Activated CD8-positive, alpha-beta memory T cell treated with anti-CD3 and anti-CD28 coated beads, Interleukin-2, amount 50 U/mL, for 24 hours (primary cell): ENCODE measurements around the gene IL1B.
"Not testable (repeated sequence)": the region's sequence is repeated elsewhere in the genome, so short reads cannot be mapped to it uniquely, and the experiment has no call there.

Experiments used
- DNase-seq: peaks from one replicate; pipeline ENCODE4 v3.0.0-alpha.2; 2020; ENCODE audit errors: extremely low read depth

IL1B gene

DNA sequence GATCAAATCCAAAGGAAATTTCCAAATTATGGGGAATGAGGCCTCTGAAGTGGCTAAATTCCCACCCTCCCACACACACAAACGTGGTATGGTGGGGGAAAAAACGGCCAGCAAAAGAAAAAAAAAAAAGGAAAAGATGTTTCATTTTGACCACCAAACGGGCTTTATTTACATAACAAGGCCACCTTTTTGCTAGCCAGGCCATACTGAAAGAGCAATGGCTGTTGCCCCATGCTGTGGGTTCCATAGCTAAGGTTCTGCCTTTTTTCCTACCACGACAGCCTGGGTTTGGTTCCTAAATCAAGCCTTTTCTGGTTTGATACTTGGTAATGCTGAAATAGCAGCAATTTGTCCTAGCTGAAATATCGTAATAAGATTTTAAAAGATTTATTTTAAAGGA is 14.0 kb upstream of the IL1B start:
- no peak for DNase-seq

- DNase-seq: no peak
Measured at GRCh38 chr2:112849956-112850355, 13.4 kb upstream of the IL1B start.

DNA sequence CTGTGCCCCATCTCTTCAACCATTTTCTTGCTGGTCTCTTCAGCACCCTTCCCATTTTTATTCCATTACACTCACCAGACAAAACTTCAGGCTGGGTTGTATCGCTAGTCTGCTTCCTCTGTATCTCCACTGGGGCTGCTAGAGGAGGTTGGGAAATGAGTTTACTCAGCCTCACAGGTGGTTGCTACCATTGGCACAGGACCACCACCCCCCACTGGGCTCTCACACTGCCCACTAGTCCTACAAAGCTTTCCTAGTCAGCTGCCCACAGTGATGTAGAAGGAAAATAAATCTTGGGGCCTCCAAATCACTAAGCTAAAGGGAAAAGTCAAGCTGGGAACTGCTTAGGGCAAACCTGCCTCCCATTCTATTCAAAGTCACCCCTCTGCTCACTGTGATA is 12.3 kb upstream of the IL1B start:
- DNase-seq: no peak

DNA sequence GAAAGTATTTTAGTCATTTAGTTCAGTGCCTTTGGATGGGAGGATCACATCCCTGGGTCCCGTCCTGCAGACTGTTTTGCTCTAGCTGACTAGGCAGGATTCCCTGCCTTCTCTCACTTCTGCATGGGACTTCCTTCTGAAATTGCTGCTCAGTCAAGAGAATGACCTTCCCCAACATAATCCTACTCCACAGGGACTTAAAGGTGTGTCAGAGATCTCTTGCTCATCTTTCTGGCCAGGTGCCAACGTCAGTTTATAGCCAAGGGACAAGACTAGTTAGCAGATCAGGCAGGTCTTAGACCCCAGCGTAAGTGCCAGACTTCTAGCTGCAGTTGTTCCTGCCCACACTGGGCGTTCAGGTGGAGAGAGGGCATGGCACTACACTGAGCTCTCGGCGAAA is 9.5 kb upstream of the IL1B start:
- no peak for DNase-seq

GRCh38 chr2:112843836-112844235 is 7.3 kb upstream of the IL1B start:
- DNase-seq: no peak

DNA sequence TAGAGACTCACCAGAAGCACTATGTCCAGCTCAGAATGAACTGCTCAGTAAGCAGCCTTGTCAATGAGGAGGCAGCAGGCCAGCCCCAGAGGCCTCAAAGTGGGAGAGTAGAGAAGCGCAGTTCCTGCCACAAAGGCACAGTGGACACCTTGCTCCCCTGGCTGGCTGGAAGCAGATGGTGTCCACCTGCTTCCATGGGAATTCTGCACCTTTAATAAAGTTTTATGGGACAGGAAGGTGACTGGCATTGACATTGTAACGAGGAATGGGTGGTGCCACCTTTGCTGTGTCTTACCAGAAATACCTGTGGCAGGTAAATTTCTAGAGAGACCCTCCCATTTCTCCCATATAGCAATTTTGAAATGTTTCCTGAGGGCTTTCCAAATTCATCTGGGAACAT is 6.7 kb upstream of the IL1B start:
- no peak for DNase-seq

DNA sequence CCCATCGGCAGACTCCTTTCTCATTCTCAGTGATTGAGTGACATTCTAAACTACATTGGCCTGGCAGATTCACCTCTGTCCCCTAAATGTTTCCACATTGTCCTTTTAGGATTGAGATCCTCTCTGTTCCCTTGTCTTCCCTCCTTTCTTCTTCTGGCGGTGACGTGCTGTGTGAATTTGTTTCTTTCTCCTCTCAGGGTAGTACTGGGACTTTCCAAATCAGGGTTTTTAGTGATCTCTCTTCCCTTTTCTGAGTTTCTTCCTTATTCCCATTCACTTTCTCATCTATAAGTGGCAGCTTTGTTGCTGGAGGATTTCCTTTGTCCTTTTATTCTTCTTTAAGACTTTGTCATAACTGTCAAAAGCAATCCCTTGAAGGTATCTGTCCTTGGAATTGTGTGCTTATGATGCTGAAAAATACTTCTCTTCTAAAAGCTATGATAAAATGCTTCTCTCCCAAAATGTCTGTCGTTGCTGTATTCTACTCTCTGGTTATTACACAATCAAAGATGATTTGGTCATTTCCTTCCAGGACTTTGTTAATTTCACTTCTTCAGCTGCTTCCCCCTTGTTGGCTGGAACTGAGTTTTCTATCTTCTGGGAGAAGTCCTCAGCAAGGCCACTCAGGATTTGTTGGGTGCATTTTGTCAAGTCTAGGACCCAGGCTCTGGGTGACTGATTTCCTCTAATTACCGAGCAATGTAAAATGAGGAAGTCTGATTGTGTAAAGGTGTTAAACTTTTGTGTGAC is 4.9 kb upstream of the IL1B start:
- DNase-seq: no peak

GRCh38 chr2:112840068-112840445 is 3.5 kb upstream of the IL1B start:
- no peak for DNase-seq

- no peak for DNase-seq
Measured at GRCh38 chr2:112839407-112840067, 3.0 kb upstream of the IL1B start.

GRCh38 chr2:112836163-112836560 is 417 bp downstream of the IL1B start:
- no peak for DNase-seq

DNA sequence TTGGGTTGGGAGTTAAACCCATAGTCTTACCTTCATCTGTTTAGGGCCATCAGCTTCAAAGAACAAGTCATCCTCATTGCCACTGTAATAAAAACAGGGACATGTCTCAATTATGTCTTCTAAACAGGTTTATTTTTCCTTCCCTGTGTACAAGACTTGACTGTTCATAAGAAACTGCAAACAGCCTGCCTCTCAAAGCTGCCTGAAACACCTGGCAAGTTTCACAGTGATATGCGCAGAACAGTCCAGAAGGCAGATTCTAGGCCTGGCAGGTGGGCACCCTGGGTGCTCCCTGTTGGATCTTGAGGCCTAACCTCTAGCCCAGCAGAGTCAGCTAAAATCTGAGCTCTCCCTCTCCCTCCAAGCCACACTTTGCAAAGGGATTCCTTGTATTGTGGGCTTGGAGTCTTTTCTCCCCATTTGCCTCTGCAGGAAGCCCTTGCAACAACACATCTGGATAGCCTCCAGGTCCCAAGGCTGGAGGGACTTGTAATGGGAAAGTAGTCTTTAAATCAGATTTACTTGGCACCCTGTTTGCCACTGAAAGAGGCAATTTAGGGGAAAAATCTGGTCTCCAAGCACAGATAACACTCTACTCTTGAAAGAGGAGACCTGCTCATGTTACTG is 930 bp downstream of the IL1B start:
- no peak for DNase-seq

DNA sequence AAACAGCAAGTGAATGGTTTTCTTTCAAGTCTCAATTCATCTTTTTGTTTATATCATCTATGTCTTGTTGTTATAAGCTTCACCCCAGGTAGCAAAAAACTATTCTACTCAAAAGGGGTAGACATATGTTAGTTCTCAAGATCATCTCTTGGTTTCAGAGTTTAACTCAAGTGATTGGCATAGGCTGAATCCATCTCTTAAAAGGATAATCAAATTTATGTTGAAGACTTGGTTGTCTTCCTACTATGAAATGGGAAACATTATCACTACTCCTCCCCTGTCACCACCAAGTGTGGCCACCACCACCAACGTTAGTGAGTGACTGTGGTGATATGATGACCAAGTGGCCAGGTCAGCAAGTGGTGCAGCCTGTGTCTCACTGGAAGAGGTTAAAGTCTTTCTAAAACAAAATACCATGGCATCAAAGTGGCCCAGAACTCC is 1.5 kb downstream of the IL1B start:
- no peak for DNase-seq

DNA sequence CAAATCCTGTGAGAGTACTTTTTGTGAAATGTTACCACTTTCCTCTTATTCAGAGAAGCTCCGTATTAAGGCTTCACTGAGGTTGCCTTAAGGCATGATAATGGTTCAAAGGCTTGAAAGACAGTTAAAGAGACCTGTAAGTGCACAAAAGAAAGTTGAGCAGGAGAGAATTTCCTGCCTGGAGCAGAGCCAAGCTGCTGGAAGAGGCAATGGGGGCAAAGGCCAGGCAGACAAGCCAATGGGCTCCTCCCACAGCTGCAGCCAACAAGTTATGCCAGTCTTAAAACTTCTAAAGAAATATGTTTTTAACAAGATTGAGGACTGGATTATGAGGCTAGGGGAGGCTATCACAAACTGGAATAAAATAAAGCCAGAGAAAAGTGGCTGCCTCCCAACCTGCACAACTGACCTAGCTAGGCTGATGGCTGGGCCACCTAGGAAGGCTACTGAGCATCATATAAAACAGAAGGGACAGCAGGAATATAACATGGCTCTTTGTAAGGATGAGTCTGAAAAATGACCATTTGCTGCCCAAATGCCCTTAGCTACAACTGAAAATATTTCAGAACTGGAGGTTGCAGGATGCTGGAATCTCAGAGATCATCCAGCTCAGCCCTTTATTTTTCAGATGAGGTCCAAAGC is 2.1 kb downstream of the IL1B start:
- DNase-seq: no peak

DNA sequence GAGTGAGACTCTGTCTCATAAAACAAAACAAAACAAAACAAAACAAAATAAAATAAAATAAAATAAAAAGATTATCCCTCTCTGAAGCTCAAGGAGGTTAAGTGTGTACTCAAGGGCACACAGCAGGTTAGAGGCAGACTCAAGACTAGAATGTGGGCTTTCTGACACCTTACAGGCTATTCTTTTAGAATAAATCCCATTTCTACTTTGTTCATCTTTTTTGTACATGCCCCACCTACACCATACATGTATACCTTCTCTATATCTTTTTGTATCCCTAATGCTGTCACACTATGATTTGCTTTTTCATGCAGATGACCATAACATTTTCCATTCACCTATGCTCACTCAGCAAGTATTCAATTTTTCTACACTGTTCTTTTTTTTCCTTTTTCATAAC is 2.6 kb downstream of the IL1B start:
- DNase-seq: no peak

GRCh38 chr2:112833639-112833931 is 3.0 kb downstream of the IL1B start:
- DNase-seq: not testable (repeated sequence)

- no peak for DNase-seq
Measured at GRCh38 chr2:112832841-112833638, 3.5 kb downstream of the IL1B start.

GRCh38 chr2:112831946-112832840 is 4.4 kb downstream of the IL1B start:
- DNase-seq: no peak

DNA sequence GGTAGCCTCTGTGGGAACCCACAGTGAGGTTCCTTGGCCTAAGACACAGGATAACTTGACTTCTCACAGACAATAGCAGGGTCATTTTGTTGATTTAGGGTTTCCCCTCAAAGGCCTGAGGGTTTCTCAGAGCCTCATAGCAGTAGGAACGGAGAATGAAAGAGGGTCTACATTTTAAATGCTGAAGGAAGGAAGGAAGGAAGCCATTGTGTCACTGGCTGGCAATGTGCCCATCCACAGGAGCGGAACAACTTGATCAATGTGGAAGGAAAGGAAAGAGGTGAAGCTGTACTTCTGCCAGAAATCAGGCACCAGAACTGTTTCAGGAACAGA is 5.1 kb downstream of the IL1B start:
- DNase-seq: no peak

- no peak for DNase-seq
Measured at GRCh38 chr2:112830682-112831512, 5.7 kb downstream of the IL1B start.

DNA sequence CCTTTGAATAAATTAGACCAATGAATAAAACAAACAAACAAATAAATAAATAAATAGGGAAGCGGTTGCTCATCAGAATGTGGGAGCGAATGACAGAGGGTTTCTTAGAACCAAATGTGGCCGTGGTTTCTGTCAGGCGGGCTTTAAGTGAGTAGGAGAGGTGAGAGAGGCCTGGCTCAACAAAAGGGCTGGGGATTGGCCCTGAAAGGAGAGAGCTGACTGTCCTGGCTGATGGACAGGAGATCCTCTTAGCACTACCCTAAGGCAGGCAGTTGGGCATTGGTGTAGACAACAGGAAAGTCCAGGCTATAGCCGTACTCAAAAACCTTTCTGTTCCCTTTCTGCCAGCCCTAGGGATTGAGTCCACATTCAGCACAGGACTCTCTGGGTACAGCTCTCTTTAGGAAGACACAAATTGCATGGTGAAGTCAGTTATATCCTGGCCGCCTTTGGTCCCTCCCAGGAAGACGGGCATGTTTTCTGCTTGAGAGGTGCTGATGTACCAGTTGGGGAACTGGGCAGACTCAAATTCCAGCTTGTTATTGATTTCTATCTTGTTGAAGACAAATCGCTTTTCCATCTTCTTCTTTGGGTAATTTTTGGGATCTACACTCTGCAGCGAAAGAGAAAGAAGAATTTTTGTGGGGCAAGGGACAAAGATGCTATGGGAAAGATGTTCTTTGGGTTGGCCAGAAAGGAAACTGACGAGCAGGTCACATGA is 6.5 kb downstream of the IL1B start:
- no peak for DNase-seq
